ENCODE measurements around the gene CDKL5.

GRCh38 chrX:18701621-18702361, 276.4 kb downstream of the CDKL5 start:
- no peak for TF ChIP-seq YY1 (IDR thresholded peaks at IDR 0.05; ENCODE audit: low read depth)
- TF ChIP-seq RAD21 (IDR thresholded peaks at IDR 0.05; ENCODE audit: low read depth): no peak
